SH-SY5Y (cell line): ENCODE data around the gene RPAP3.

ENCODE experiments used
- GATA2 ChIP-seq: IDR thresholded peaks from 2 replicates; pipeline ENCODE4 v1.6.1; 2011; ENCODE audit warnings: mild to moderate bottlenecking, low read depth, low read length
- GATA3 ChIP-seq: IDR thresholded peaks from 2 replicates; pipeline ENCODE4 v1.6.1; 2011; ENCODE audit warnings: low read depth, mild to moderate bottlenecking, low read length, moderate library complexity

DNA sequence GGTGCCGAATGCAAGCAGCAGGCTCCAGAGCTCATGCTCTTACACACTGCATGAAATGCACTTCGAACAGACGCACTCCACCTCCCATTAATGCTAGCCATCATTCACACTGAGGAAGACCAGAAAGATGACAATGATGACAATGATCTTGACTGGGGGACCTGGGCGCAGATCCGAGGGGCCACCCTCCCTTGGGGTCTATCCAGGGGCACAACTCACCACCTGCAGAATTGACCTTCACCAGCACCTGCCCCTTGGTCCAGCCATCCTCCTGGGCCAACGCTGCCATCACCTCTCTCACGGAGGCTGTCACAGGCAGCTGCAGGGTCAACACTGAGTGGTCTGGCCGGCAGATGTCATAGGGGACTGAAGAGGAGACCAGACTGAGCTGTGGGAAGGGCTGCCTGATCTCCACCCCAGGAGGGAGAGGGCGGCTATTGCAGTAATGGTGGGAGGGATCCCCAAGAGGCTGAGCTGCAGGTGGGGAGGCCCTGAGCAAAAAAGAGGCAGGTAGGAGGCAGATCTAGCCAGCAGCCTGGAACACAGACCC, 37.6 kb upstream of the RPAP3 start:
- TF ChIP-seq GATA2 (no peak), GATA3 (no peak)
